GM21529 (cell line): ENCODE results near the gene FANCE.
A peak's percentile ranks its signal among the peaks of the same experiment; 100 is the strongest.

ENCODE experiments used
- ATAC-seq: cut with Tn5 transposase; IDR thresholded peaks from one replicate; pipeline ENCODE4 v1.9.1; 2021; ENCODE audit not compliant: unreplicated experiment

The FANCE gene

DNA sequence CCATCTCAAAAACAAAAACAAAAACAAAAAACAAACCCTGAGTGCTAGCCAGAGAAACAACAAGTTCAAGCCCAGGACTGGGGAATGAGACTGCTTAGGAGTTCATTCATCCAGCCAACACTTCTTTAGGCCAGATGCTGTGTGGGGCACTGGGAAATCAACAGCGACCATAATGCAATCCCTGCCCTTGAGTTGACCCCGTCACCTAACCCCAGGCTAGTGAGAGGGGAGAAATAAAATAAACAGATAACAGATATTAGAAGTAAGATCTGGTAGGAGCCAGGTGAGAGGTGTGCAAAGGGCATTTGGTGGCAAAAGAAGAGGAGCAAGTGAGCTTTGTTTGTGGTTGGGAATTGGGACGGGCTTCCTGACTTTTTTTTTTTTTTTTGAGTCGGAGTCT, 11.2 kb downstream of the FANCE start:
- no peak for ATAC-seq

GRCh38 chr6:35465646-35466045, 13.5 kb downstream of the FANCE start:
- ATAC-seq = no peak

DNA sequence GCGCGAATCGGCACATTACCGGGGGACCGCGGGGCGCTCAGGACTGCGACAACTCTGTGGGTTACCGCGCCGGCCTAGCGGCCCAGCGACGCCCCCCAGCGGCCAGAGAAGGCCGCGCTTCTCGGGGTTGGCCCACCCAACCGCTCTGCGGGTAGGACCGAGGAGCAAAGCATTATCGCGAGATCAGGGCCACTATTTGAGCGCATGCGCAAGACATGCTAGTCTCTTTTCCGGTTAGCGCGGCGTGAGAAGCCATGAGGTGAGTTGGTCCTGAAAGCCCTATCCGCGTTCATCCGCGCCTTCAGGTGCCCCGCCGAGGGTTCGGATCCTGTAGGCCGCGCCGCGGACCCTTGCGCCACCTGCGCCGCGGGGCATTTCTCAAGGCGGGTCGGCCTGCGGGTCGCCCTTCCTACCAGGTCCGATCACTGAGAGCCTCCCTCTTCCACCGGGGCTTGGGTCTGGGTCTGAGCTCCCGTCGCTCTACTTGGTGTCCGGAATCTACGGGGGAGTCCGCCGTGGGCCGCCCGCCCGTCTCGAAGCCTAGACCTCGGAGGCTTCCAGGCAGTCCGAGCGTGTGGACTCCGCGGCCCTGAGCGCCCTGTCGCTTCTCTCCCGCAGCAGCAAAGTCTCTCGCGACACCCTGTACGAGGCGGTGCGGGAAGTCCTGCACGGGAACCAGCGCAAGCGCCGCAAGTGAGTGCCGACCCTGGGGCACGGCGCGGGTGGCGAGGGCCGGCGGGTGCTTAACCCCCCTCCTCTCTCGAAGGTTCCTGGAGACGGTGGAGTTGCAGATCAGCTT, 16.2 kb downstream of the FANCE start, which contains the start of gene RPL10A:
RPL10A (plus strand) TSS at position 221 of the 799 bp plus-strand sequence; CDS start at position 255, 34 bp downstream.
- ATAC-seq = peak; percentile 68

DNA sequence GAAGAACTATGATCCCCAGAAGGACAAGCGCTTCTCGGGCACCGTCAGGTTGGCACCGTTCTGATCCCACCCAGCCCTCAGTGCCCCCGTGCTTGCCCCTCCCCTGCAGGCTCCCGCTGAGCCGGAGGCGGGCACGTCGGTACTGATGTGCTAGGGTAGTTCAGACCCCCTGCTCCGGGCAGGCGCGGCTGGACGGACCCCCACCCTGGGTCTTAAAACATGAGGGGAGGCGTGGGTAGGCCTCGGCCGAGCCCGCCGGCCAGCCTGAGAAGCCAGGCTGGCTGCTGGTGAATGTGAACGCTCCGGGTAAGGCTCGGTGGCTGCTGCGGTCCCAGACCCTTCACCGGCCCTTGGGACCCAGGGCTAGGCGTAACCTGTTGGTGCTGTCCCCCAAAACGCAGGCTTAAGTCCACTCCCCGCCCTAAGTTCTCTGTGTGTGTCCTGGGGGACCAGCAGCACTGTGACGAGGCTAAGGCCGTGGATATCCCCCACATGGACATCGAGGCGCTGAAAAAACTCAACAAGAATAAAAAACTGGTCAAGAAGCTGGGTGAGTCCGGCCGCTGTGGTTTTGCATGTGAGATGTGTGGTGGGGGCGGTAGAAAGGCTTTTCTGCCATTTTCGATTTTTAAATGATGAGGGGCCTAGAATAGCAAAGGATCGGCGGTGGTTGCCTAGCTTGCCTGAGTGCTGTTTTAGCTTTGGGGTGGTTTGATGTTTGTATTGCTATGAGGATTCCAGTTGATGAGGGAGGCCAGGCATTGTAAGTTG, 17.0 kb downstream of the FANCE start:
- no peak for ATAC-seq

- ATAC-seq = no peak
These were observed 17.9 kb downstream of the FANCE start for GRCh38 chr6:35469751-35470662.

DNA sequence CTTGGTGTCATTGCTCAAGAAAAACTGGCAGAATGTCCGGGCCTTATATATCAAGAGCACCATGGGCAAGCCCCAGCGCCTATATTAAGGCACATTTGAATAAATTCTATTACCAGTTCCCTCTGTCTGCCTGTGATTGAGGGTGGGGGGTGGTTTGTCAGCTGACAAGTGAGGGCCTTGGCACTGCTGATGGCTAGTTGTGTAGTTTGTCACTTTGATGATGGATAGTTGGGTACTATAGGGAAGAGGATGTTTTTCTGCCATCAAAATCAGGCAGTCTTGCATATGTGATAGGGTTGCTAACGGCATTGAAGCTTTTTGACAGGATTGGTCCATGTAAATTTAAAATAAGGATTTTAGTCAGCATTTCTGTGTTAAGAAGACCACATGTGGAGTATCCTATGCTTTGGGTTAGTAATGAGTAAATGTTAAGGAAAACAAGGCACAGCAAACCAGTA, 18.6 kb downstream of the FANCE start:
- ATAC-seq = no peak

- ATAC-seq = no peak
These were observed 19.8 kb downstream of the FANCE start for GRCh38 chr6:35471836-35472345.

- ATAC-seq = no peak
These were observed 21.1 kb downstream of the FANCE start for GRCh38 chr6:35473075-35473849.

- no peak for ATAC-seq
These were observed 21.7 kb downstream of the FANCE start for GRCh38 chr6:35473850-35474130.

DNA sequence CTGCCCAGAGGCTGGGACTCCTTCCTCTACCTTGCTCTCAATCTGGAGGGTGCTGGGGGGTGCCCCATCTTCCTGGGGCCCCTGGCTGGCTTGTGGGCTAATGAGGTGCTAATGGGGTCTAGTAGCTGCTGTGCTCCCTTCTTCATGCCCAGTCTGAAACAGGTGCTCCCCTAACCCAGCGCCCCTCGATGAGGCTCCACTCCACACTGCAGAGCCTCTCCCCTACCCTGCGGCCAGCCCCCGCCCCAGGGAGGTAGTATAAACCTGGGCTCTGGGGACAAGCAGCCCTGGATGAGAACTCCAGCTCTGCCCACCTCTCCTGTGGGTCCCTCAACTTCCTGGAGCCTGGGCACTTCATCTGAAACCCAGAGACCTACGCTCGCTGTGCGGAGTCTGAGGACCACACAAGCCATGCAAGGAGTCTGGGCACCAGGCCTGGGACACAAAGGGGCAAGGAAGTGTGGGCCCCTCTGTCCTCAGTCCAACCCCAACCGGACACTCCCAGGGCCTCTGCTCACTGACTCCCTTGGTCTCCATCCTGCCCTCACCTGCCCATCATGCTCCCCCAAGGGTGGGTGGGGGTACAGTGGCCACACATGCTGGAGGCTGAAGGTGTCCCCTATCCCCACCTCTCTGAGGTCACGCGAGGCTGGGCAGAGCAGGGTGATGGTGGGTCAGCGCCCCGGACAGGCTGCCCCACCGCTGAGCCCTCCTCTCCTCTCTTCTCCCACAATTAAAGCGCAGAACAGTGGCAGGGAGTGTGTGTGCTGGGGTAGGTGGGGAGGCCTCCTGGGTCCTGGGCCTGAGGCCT, 22.2 kb downstream of the FANCE start:
- no peak for ATAC-seq

DNA sequence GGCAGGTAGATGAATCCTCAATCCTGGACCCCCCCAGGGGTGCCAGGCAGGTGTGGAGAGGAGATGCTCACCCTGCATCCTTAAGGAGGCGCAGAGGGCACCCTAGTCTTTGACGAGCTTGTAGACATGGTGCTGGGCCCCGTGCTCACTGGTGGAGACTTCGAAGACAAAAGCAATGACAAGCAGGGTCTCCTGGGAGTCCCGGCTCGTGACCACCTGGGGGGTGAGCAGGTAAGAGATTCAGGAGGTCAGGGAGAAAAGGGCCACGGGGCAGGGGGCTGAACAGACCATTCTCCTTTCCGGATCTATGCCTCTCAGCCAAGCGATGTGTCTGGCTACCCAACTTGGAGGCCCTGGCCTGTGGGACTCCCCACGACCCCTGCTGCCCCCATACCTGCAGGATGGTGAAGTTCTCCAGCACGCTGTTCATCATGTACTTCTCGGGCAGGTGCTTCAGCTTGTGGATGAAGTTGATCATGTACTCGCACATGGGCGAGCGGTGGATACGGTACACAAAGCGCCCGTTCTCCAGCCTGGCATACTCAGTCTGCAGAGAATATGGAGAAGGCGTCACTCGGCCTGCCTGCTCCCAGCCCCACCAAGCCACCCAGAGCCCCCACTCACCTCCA, 22.9 kb downstream of the FANCE start:
- no peak for ATAC-seq

GRCh38 chr6:35475573-35475972, 23.4 kb downstream of the FANCE start:
- no peak for ATAC-seq

DNA sequence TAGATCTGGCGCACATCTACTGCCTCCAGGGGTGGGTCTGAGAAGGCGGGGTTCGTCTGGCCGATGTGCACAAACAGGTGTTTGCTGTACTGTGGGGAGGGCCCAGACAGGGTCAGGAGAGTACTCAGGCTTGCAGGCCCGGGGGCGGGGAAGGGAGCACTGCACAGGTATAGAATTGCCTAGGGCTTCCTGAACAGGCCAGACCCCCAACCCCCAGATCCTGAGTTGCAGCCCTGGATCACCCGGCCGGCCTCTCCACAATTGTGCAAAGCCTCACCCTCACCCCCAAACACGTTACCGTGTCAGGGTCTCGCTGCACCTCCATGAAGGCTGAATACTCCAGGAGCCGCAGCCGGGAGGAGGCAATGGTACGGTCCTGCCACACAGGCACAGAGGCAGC, 23.9 kb downstream of the FANCE start:
- no peak for ATAC-seq

DNA sequence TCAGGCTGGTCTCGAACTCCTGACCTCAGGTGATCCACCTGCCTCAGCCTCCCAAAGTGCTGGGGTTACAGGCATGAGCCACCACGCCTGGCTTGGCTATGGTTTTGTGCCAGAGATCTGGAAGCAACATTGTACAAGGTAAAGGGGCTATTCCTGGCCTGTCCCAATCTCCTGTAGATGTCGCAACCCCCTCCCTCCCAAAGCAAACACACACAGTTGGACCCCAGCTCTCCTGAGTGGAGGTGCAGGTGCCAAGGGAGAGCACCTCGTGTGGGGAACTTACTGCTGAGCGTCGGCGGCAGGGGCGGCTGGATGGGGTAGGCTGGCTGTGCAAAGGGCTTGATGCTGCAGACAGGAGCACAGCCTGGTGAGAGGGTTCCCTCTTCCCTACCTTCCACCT, 24.9 kb downstream of the FANCE start:
- ATAC-seq = no peak

DNA sequence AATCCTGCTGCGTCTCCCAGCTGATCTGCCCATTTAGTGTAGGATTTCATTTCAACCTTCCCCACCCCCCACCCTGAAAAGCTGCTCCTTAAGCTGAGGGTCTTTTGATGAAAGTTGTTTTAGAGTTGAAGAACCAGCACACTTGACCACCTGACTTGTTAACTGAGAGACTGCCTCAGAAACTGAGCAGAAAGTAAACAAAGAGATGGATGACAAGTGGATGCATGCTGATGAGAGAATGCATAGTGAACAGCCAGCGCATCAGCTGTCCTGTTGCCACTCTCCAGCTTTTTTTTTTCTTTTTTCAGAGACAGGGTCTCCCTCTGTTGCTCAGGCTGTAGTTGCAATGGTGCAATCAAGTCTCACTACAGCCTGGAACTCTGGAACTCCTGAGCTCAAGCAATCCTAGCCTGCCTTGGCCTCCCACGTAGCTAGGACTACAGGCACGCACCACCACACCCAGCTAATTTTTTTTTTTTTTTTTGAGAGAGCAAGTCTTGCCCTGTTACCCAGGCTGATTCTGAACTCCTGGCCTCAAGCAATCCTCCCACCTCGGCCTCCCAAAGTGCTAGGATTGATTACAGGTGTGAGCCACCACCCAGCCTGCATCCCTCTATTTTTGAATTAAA, 25.5 kb downstream of the FANCE start:
- no peak for ATAC-seq

GRCh38 chr6:35478259-35478658, 26.1 kb downstream of the FANCE start:
- no peak for ATAC-seq

DNA sequence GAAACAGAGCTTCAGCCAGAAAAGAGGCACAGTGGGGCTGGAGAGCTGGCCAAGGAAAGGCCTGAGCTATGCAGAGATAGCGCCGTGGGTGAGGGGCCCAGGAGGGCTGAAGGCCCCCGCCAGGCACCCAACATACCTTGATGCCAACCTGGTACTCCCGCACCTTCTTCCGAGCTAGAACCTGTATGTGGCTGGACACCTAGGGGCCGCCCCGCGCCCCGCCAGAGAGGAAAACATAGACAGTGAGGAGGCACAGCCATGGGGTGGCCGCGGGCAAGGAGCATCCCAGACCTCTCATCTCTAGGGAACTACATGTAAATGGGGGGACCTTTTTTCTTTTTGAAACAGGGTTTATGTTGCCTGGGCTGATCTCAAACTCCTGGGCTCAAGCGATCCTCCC, 28.0 kb downstream of the FANCE start:
- ATAC-seq = no peak

- no peak for ATAC-seq
These were observed 29.1 kb downstream of the FANCE start for GRCh38 chr6:35481226-35481625.

GRCh38 chr6:35483062-35483461, 30.9 kb downstream of the FANCE start:
- no peak for ATAC-seq
